Uterus (tissue), 4 donors: ENCODE data around the gene FKTN. TPM values are rescaled to one million over a fixed set of nuclear protein-coding genes. Genes with fewer than 3 reads are reported as not detected.
A peak's percentile ranks its signal among the peaks of the same experiment; 100 is the strongest.

Experiments
- DNase-seq, 2 donors: peaks; one replicate each; pipeline ENCODE4 v3.0.0-alpha.2; 2019 to 2020
- H3K27ac ChIP-seq, 2 donors: fragments of 200-600 bp; sonication (generic); 1 replicate in 1 of 2; 2 replicates in 1 of 2; pipeline ENCODE4 v1.5.1; 2016 to 2018
- H3K27me3 ChIP-seq, 2 donors: fragments of 200-600 bp; sonication (generic); one replicate each; pipeline ENCODE4 v1.5.1; 2018 to 2019; ENCODE audit warnings: control low read depth in 1 of 2
- H3K36me3 ChIP-seq, 2 donors: fragments of 200-600 bp; sonication (generic); one replicate each; pipeline ENCODE4 v1.5.1; 2019; ENCODE audit warnings: control low read depth in 1 of 2
- H3K4me1 ChIP-seq, 2 donors: fragments of 200-600 bp; sonication (generic); one replicate each; pipeline ENCODE4 v1.5.1; 2018 to 2019; ENCODE audit warnings: control low read depth in 1 of 2
- H3K4me3 ChIP-seq, 2 donors: fragments of 200-600 bp; sonication (generic); 1 replicate in 1 of 2; 2 replicates in 1 of 2; pipeline ENCODE4 v1.5.1; 2018 to 2019; ENCODE audit warnings: mild to moderate bottlenecking in 1 of 2
- H3K9me3 ChIP-seq, 2 donors: fragments of 200-600 bp; sonication (generic); one replicate each; pipeline ENCODE4 v1.5.1; 2019; ENCODE audit warnings: control low read depth in 1 of 2
- CTCF ChIP-seq, 4 experiments: fragments of 200-600 bp in 2 of 4; fragments of 450-650 bp in 2 of 4; sonication (generic) in 2 of 4; IDR thresholded peaks; one replicate each; pipeline ENCODE4 v1.5.1; 2016 to 2019; ENCODE audit warnings: antibody characterized with exemption in 4 of 4, mild to moderate bottlenecking in 2 of 4, moderate library complexity in 1 of 4
- POLR2A ChIP-seq, 2 donors: fragments of 450-650 bp; IDR thresholded peaks; one replicate each; pipeline ENCODE4 v1.6.1; 2016; ENCODE audit warnings: antibody characterized with exemption in 2 of 2, mild to moderate bottlenecking in 1 of 2, moderate library complexity in 1 of 2
- intact Hi-C: fragments of 100-400 bp; cut with DNase I; formaldehyde crosslinking; loops from one replicate; pipeline ENCODE4 v1.15.1; 2023; ENCODE audit warnings: low total_unique reads
- total RNA-seq, 4 donors: library from RNA; depleted of rRNA in 3 of 4; stranded (reverse); fragments of >200 nt in 3 of 4; gene quantifications; one replicate each; pipeline versions ENCODE4 v1.1.0 to v1.2.4, GENCODE V29; 2014 to 2023
- donor health status: DM: yes; HTN: yes; CAD: no.

Gene FKTN
- 10 to 100 TPM in 3 of 4 donors, 1 to 10 TPM in 1; 2.6 to 39.1 (median 12.7) TPM for total RNA-seq

DNA sequence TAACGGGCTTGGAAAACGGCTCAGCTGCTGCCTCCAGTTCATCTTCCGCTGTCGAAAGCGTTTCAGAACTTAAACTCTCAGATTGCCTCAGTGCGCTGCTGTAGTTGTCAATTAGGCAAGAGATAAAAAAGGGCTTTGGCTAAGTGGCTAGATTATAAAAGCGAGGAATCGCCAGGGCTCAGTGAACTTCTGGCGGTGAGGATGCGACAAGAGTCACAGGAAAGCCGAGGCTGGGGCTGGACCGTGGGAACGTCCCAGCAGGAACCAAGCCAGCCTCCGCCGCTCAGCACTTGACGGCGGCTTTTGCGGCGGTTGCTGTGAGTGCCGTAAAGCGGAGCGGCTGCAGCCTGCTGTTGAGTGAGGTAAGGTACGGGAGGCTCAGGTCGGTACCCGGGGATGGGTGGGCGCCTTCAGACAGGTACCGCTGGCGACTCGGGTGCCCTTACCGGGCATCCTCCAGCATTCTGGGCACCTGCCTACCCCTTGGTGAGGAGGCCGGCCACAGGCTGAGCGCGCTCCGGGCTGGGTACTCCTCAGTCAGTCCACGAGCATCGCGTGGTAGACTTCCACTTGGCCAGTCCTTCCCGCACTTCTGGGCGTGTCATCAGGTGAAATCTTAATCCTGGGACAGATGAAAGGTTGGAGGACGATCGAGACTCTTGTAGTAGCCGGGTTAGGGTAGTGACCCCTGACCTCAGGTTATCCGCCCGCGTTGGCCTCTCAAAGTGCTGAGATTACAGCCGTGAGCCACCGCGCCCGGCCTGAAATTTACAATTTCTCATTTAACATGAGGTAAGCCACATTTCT, at the start of gene FKTN:
Gene FKTN, plus strand, starts transcription at position 328 of the 807 bp plus-strand sequence. CDS start 16,902 bp downstream, outside the sequence.
- peak within 1 kb of the TSS; percentile 70 to 74 for H3K27ac ChIP-seq
- H3K4me3 ChIP-seq = peak within 1 kb of the TSS; percentile 55 to 62
- no peaks in the 10 kb centered on the region for H3K27me3 ChIP-seq
- peaks cover 0 to 6% of the 10 kb centered on the region in 2 donors for H3K9me3 ChIP-seq
- intact Hi-C loops = no loop called here
- H3K4me1 ChIP-seq = no peaks in the 10 kb centered on the region
- no peak for TF ChIP-seq CTCF (IDR thresholded peaks at IDR 0.05)
- no peak for TF ChIP-seq POLR2A (IDR thresholded peaks at IDR 0.05)
- H3K36me3 ChIP-seq = no peaks in the 10 kb centered on the region
- DNase-seq = peak; percentile 79 to 89

DNA sequence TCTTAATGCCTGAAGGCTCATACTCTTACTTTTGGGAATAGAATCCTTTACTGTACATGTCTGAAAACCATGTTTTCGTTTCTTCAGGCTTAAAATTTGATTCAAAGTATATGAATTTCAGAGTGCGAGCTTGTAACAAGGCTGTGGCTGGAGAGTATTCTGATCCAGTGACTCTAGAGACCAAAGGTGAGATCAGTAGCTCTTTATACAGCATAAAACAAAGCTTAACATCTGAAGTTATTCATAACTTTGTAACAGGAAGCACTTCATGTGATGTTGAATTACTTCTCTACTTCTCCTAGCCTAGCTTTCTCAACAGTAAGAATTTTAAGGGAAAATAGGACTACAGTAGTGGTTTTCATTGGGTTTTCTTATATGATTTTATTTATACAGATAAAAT, 49.4 kb upstream of the FKTN start:
- no peaks in the 10 kb centered on the region for H3K27me3 ChIP-seq
- TF ChIP-seq POLR2A (IDR thresholded peaks at IDR 0.05) (no peak), CTCF (IDR thresholded peaks at IDR 0.05) (no peak)
- intact Hi-C loops = no loop called here

GRCh38 chr9:105510024-105510423, 47.9 kb upstream of the FKTN start:
- TF ChIP-seq CTCF (IDR thresholded peaks at IDR 0.05) (no peak), POLR2A (IDR thresholded peaks at IDR 0.05) (no peak)
- Histone ChIP-seq H3K36me3 (no peaks in the 10 kb centered on the region), H3K4me1 (no peaks in the 10 kb centered on the region), H3K27me3 (no peaks in the 10 kb centered on the region), H3K9me3 (no peaks in the 10 kb centered on the region), H3K27ac (no peak overlapping the region), H3K4me3 (no peak overlapping the region)
- DNase-seq = no peak
- intact Hi-C loops = no loop called here

More for the DNA sequence above, 49.4 kb upstream of the FKTN start:
- no peak for DNase-seq
- Histone ChIP-seq H3K4me3 (no peak overlapping the region), H3K36me3 (no peaks in the 10 kb centered on the region), H3K4me1 (no peaks in the 10 kb centered on the region), H3K9me3 (no peaks in the 10 kb centered on the region), H3K27ac (no peak overlapping the region)

GRCh38 chr9:105511446-105511845, 46.5 kb upstream of the FKTN start:
- no peaks in the 10 kb centered on the region for H3K4me1 ChIP-seq

More at GRCh38 chr9:105511446-105511845, 46.5 kb upstream of the FKTN start:
- Histone ChIP-seq H3K4me3 (no peak overlapping the region), H3K9me3 (no peaks in the 10 kb centered on the region), H3K27ac (no peak overlapping the region), H3K36me3 (no peaks in the 10 kb centered on the region), H3K27me3 (no peaks in the 10 kb centered on the region)
- TF ChIP-seq CTCF (IDR thresholded peaks at IDR 0.05) (no peak), POLR2A (IDR thresholded peaks at IDR 0.05) (no peak)
- intact Hi-C loops = no loop called here
- no peak for DNase-seq
